GM21381 (cell line): ENCODE data around the gene RBM5.

Source experiments
- ATAC-seq: cut with Tn5 transposase; IDR thresholded peaks from one replicate; pipeline ENCODE4 v1.9.1; 2021; ENCODE audit warnings: mild to moderate bottlenecking, moderate library complexity; ENCODE audit not compliant: unreplicated experiment

Gene RBM5

GRCh38 chr3:50138266-50139200 is 49.8 kb downstream of the RBM5 start:
- ATAC-seq, result no peak

- no peak for ATAC-seq
Measured at GRCh38 chr3:50139308-50139707, 50.6 kb downstream of the RBM5 start.

- ATAC-seq, result no peak
Measured at GRCh38 chr3:50139718-50140423, 51.2 kb downstream of the RBM5 start.

GRCh38 chr3:50140990-50141389 is 52.3 kb downstream of the RBM5 start:
- no peak for ATAC-seq

- no peak for ATAC-seq
Measured at GRCh38 chr3:50146316-50146901, 57.7 kb downstream of the RBM5 start.

GRCh38 chr3:50147016-50147415 is 58.3 kb downstream of the RBM5 start:
- ATAC-seq, result no peak

GRCh38 chr3:50147447-50147846 is 58.7 kb downstream of the RBM5 start:
- ATAC-seq, result no peak

GRCh38 chr3:50147861-50148260 is 59.1 kb downstream of the RBM5 start:
- ATAC-seq, result no peak

GRCh38 chr3:50150404-50150750 is 61.7 kb downstream of the RBM5 start:
- ATAC-seq, result no peak

GRCh38 chr3:50150863-50151686 is 62.4 kb downstream of the RBM5 start:
- ATAC-seq, result no peak

GRCh38 chr3:50151728-50152127 is 63.0 kb downstream of the RBM5 start:
- ATAC-seq, result no peak

GRCh38 chr3:50153782-50154475 is 65.2 kb downstream of the RBM5 start:
- ATAC-seq, result no peak

GRCh38 chr3:50154476-50154839 is 65.7 kb downstream of the RBM5 start:
- peak; percentile 17 for ATAC-seq

- peak; percentile 77 for ATAC-seq
Measured at GRCh38 chr3:50154840-50155490, 66.2 kb downstream of the RBM5 start, which contains the start of gene SEMA3F. Gene SEMA3F (plus strand): TSS chr3:50155324. CDS start chr3:50159623, 4,299 bp downstream.

- ATAC-seq, result no peak
Measured at GRCh38 chr3:50155491-50155878, 66.8 kb downstream of the RBM5 start.

- no peak for ATAC-seq
Measured at GRCh38 chr3:50155891-50156290, 67.2 kb downstream of the RBM5 start.

GRCh38 chr3:50156549-50157493 is 68.1 kb downstream of the RBM5 start:
- no peak for ATAC-seq

- ATAC-seq, result no peak
Measured at GRCh38 chr3:50157827-50158529, 69.3 kb downstream of the RBM5 start.
